Adipocyte (in vitro differentiated cells): ENCODE results near the gene ERBB4.

Experiments used
- DNase-seq: peaks from one replicate; pipeline ENCODE4 v3.0.0-alpha.2; 2015; ENCODE audit warnings: low read depth
- H3K27me3 ChIP-seq: replicated peaks from 2 replicates; pipeline ENCODE4 v1.7.0; 2013; ENCODE audit warnings: mild to moderate bottlenecking, low read length, moderate library complexity; ENCODE audit not compliant: control insufficient read depth, insufficient read depth
- H3K36me3 ChIP-seq: 2 replicates; pipeline ENCODE4 v1.7.0; 2013; ENCODE audit warnings: low read length, mild to moderate bottlenecking, moderate library complexity; ENCODE audit not compliant: control insufficient read depth, insufficient read depth, severe bottlenecking
- H3K4me1 ChIP-seq: 2 replicates; pipeline ENCODE4 v1.7.0; 2013; ENCODE audit warnings: mild to moderate bottlenecking, low read length, moderate library complexity; ENCODE audit not compliant: control insufficient read depth, insufficient read depth
- H3K4me3 ChIP-seq: 2 replicates; pipeline ENCODE4 v1.7.0; 2013; ENCODE audit warnings: mild to moderate bottlenecking, low read length, moderate library complexity
- H3K9ac ChIP-seq: 2 replicates; pipeline ENCODE4 v1.7.0; 2013; ENCODE audit warnings: mild to moderate bottlenecking, low read length, moderate library complexity
- H3K9me3 ChIP-seq: 2 replicates; pipeline ENCODE4 v1.7.0; 2013; ENCODE audit warnings: mild to moderate bottlenecking, low read length, moderate library complexity; ENCODE audit not compliant: control insufficient read depth

ERBB4 gene

DNA sequence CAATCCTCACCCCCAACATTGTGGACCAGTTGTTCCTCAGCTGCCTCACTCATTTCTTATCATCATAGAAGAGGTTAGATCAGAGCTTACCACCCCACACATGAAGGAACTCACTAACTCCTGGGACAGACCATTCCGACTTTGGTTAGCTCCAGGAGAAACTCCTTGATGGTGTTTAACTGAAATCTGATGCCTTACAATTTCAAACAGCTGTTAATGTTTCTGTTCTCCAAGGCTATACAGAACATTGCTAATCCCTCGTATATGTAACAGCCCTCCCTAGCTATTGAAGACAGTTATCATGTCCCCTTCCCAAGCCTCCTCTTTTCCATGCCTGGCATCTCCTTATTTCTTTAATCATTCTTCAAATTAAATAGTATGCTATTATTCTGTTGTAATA, 14.8 kb downstream of the ERBB4 start:
- H3K4me3 ChIP-seq, result no peak overlapping the region
- H3K27me3 ChIP-seq, result no peaks in the 10 kb centered on the region
- H3K4me1 ChIP-seq, result no peaks in the 10 kb centered on the region
- DNase-seq, result peak; percentile 43
- no peak overlapping the region for H3K9ac ChIP-seq
- H3K36me3 ChIP-seq, result no peaks in the 10 kb centered on the region
- H3K9me3 ChIP-seq, result no peaks in the 10 kb centered on the region

DNA sequence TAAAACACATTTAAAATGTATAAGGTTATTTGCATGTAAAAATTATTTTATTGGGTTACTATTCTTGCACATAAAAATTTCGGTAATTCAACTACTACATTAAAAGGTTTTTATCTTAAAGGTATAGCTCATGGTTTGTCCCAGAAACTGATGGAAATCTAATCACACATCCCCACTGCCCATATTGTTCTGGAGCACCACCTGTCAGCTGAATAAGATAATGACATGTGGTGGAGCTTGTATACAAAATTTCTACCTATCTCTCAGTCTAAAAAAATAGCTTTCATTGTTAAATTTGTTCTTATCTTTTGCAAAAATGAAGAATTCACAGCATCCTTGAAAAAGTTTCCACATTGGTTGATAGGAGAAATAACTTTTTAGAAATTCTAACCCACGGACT, 18.3 kb downstream of the ERBB4 start:
- peak; percentile 16 for DNase-seq
- H3K4me1 ChIP-seq, result no peaks in the 10 kb centered on the region
- H3K9me3 ChIP-seq, result no peaks in the 10 kb centered on the region
- H3K36me3 ChIP-seq, result no peaks in the 10 kb centered on the region
- no peak overlapping the region for H3K9ac ChIP-seq
- H3K4me3 ChIP-seq, result no peak overlapping the region
- H3K27me3 ChIP-seq, result no peaks in the 10 kb centered on the region

DNA sequence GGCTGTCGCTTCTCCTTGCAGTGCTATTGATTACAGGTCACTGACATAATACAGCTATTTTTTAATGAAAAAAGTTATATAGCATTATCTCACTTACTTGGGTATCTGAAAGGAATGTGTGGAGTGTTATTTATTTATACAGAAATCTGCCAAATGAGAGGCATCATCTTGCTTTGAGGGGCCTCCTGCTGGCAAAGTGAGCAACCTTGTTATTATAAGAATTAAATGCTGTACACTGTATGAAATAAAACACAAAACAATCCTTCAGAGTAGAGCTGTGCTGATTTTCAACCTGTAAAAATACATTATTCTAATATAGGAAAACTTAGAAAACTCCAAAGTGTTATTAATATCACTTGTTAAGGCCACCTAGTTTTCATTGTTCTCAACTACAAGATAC, 20.9 kb downstream of the ERBB4 start:
- peak; percentile 33 for DNase-seq
- Histone ChIP-seq H3K4me3 (no peak overlapping the region), H3K36me3 (no peaks in the 10 kb centered on the region), H3K4me1 (no peaks in the 10 kb centered on the region), H3K27me3 (no peaks in the 10 kb centered on the region), H3K9me3 (no peaks in the 10 kb centered on the region), H3K9ac (no peak overlapping the region)

DNA sequence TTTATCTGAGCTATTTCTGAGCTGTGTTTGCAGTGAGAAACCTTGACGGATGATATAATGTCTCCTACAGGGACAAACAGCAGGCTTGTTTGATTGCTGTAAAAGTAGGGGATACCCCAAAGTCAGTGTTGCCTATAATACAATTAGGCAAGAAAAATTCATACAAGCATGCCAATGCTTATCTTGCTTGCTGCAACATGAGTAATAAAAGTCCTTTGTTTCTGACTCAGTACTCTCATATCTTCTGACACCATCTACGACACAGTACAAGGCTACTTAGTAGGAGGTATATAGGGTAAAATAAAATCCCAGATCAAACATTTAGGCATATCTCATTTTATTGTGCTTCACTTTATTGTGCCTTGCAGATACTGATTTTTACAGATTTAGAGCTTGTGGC, 33.0 kb downstream of the ERBB4 start:
- no peak overlapping the region for H3K4me3 ChIP-seq
- no peaks in the 10 kb centered on the region for H3K27me3 ChIP-seq
- H3K9me3 ChIP-seq, result no peaks in the 10 kb centered on the region

DNA sequence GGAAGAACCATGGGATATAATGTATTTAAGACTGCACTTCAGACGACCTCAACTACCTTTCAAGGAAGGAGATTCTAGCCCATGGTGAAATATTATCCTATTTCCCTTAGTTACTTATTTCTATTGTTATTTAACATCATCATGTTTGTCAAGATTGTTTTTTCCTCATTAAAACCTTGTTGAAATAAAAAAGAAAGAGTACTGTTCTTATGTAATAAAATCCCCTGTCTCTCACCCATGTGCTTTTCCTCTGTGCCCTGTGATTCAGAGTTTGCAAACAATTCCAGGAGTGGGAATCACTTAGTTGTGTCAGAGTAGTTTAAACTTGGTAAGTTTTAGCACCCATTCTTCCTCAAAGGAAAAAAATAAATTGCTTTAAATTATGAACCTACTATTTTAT, 43.6 kb downstream of the ERBB4 start:
- Histone ChIP-seq H3K9ac (no peak overlapping the region), H3K36me3 (no peaks in the 10 kb centered on the region), H3K9me3 (no peaks in the 10 kb centered on the region), H3K4me1 (peaks cover 8% of the 10 kb centered on the region), H3K4me3 (no peak overlapping the region), H3K27me3 (no peaks in the 10 kb centered on the region)
- DNase-seq, result no peak

More for the DNA sequence above, 33.0 kb downstream of the ERBB4 start:
- H3K36me3 ChIP-seq, result no peaks in the 10 kb centered on the region
- no peaks in the 10 kb centered on the region for H3K4me1 ChIP-seq
- no peak for DNase-seq
- no peak overlapping the region for H3K9ac ChIP-seq

DNA sequence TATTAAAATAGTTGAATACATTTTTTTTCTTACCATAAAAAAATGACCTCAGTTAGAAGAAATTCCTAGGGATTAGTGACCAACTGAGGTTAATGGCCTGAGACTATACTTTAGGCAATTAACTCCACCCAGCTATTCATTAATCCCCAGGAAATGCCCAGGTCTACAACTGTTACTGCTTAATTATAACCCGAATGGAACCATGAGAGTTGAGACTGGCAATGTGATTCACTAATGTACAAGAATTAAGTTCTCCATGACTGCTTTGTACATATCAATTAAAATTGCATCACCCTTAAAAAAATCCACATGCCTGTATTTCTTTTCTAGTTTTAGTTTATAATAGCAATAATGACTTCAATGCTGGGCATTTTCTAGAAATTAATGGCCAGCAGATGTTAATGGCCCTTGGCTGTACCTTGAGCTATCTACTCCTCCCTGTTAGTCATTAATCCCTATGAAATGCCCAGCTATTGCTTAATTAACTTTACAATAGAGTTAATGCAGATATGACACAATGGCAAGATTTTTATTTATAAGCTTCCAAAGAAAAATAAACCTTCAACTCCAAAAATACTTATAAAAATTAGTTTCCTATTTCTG, 44.1 kb downstream of the ERBB4 start:
- no peak overlapping the region for H3K9ac ChIP-seq
- DNase-seq, result no peak
- no peaks in the 10 kb centered on the region for H3K27me3 ChIP-seq
- no peaks in the 10 kb centered on the region for H3K36me3 ChIP-seq
- H3K9me3 ChIP-seq, result no peaks in the 10 kb centered on the region
- no peak overlapping the region for H3K4me3 ChIP-seq
- H3K4me1 ChIP-seq, result peaks cover 8% of the 10 kb centered on the region

DNA sequence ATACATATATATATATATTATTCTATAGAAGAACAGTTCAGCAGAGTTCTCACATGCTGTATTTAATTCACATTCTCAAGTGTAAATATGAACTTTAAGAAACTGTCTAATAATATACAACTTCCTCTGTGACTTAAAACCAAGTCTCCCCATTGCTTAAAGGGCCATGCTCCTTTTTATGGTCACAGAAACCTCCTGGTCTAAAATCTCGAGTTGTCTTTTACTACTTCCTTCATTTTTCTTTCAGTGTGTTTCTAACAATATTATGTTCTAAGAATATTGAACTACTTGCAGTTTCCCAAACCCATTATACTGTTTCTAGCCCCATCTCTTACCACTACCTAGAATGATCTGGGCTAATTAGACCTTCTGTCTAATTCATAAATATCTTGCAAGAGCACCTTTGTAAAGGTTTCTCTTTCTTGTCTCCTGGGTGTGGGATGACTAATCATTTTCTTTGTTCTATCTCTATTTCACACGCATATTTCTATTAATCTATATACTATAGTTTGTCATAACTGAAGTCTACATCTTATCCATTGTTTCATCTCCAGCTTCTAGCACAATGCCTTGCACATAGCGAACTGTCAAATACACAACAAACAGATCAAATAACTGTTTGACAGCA, 48.8 kb downstream of the ERBB4 start:
- H3K4me3 ChIP-seq, result no peak overlapping the region
- no peak for DNase-seq
- H3K9me3 ChIP-seq, result no peaks in the 10 kb centered on the region
- no peaks in the 10 kb centered on the region for H3K27me3 ChIP-seq
- peaks cover 8% of the 10 kb centered on the region for H3K4me1 ChIP-seq
- no peak overlapping the region for H3K9ac ChIP-seq
- H3K36me3 ChIP-seq, result no peaks in the 10 kb centered on the region

DNA sequence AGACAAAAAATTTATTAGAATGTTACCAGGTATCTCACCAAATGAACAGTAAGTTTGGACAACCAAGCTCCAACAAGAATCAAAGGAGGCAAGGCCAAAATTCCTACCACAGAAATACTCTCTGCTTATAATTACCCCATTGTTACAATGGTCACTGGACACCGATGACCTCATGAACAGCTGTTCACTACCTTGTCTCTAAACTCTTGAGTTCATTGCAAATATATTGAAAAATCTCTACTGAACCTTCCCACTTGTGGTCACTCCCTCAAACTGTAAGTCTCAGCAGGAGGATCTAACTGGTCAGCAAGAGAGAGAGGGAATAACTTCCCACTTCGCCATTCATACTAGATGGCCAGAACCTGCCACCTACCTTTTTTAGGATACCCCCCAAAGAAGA, 50.0 kb downstream of the ERBB4 start:
- H3K9me3 ChIP-seq, result no peaks in the 10 kb centered on the region
- peaks cover 8% of the 10 kb centered on the region for H3K4me1 ChIP-seq
- no peak for DNase-seq
- H3K27me3 ChIP-seq, result no peaks in the 10 kb centered on the region
- no peak overlapping the region for H3K4me3 ChIP-seq
- no peak overlapping the region for H3K9ac ChIP-seq
- no peaks in the 10 kb centered on the region for H3K36me3 ChIP-seq

DNA sequence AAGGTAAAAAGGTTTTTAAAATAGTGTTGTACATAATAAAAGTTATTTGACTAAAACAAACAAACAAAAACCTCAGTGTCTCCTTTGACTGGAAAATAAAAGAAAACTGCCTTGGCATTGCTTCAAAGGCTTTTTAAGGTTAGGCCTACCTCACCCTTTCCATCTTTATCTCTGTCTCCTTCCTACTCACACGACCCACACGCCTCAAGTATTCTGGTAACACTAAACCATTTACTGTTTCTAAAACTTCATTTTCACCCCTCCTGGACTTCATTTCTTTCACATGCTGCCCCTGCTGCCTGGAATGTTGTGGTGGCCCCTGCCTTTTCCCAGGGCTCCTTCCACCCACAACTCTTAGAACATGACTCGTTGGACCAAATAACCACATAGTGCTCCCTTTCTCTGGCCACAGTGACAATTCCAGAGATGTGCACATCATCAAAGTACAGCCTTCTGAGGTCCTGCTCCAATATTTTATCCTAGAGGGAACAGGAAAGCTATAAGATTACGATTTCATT, 54.0 kb downstream of the ERBB4 start:
- DNase-seq, result no peak
- H3K27me3 ChIP-seq, result no peaks in the 10 kb centered on the region
- no peak overlapping the region for H3K4me3 ChIP-seq
- H3K36me3 ChIP-seq, result no peaks in the 10 kb centered on the region
- H3K9ac ChIP-seq, result no peak overlapping the region
- no peaks in the 10 kb centered on the region for H3K4me1 ChIP-seq
- H3K9me3 ChIP-seq, result no peaks in the 10 kb centered on the region

DNA sequence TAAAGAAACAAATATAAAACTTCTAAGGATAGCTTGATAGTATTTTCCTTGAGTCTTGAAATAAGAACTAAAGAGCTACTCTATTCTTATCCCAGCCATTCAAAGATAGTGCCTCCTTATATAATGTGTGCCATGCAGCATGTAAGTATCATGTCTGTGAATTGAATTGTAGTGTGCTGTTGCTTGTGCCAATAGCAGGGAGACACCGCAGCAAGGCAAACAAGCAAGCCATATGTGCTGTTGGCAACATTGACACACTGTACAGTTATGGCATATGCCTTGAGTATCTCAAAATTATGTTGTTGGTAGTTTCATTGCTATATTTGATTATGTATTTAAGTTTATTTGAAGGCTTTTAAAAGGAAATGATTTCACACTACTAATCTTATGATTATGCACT, 58.2 kb downstream of the ERBB4 start:
- Histone ChIP-seq H3K36me3 (no peaks in the 10 kb centered on the region), H3K4me3 (no peak overlapping the region), H3K4me1 (no peaks in the 10 kb centered on the region), H3K9me3 (no peaks in the 10 kb centered on the region), H3K9ac (no peak overlapping the region), H3K27me3 (no peaks in the 10 kb centered on the region)
- DNase-seq, result no peak

DNA sequence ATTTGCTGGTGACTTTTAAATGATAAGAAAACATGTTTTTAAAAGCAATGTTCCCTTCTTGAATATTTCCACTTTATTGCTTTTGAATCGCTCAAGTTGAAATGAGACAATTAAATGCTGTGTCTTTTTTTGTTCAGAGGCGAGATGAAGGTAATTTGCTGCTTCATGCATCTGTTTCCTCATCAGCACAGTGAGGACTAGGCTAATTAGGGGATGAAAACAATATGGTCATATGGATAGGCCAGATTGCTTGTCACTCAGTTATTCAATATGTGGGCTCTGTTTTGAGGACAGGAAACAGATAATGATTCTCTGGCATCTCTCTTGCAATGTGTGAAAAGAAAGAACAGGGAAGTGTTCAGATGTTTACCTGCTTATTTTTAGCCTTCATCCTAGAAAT, 61.0 kb downstream of the ERBB4 start:
- H3K4me1 ChIP-seq, result no peaks in the 10 kb centered on the region
- no peak for DNase-seq
- H3K36me3 ChIP-seq, result no peaks in the 10 kb centered on the region
- H3K9ac ChIP-seq, result no peak overlapping the region
- no peak overlapping the region for H3K4me3 ChIP-seq
- no peaks in the 10 kb centered on the region for H3K9me3 ChIP-seq
- H3K27me3 ChIP-seq, result no peaks in the 10 kb centered on the region

DNA sequence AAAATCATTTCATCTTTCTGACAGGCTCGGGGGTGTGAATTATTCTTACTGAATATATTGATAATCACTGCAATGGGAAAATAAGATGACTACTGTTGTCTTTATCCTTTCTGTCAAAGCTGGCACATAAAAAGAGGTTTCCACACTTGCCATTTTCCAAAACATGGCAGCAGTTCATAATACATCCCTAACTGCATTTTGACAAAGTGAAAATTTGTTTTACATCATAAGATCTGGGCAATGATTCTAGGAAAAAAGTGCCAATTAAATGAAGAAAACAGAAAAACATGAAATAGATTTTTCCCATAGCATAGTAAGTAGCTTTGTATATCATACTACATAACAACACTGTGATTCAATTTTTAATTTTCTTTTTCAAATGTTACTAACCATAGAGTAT, 65.4 kb downstream of the ERBB4 start:
- Histone ChIP-seq H3K27me3 (no peaks in the 10 kb centered on the region), H3K9me3 (no peaks in the 10 kb centered on the region), H3K36me3 (no peaks in the 10 kb centered on the region), H3K4me1 (no peaks in the 10 kb centered on the region), H3K4me3 (no peak overlapping the region), H3K9ac (no peak overlapping the region)
- DNase-seq, result no peak
